A549 (cell line): ENCODE measurements around the gene RAB20. TPM values are rescaled to one million over a fixed set of nuclear protein-coding genes. Genes with fewer than 3 reads are reported as not detected.
"Not testable (repeated sequence)": the region's sequence is repeated elsewhere in the genome, so short reads cannot be mapped to it uniquely, and the experiment has no call there.

Experiments
- ATAC-seq, 2 experiments: fragments of 200-7000 bp in 1 of 2; fragments of >200 bp in 1 of 2; cut with Nextera tagmentation in 1 of 2; cut with Tn5 transposase in 1 of 2; 3 replicates each; pipeline versions ENCODE4 v1.8.0 to v1.9.1; 2018 to 2020; ENCODE audit warnings: mild to moderate bottlenecking in 1 of 2, moderate library complexity in 1 of 2
- CTCF ChIA-PET: fragments of 300-600 bp; sonication (Branson Sonifier 250); formaldehyde crosslinking; extraction: SDS; loops from one replicate; lab custom pipeline; 2021; ENCODE audit warnings: antibody characterized with exemption, inconsistent platforms; lab: Yijun Ruan, JAX
- POLR2A ChIA-PET: fragments of 350-600 bp; formaldehyde crosslinking; extraction: SDS; loops from one replicate; lab custom pipeline; 2021; ENCODE audit warnings: antibody characterized with exemption, inconsistent platforms; lab: Yijun Ruan, JAX
- DNase-seq, 2 experiments: peaks; one replicate each; pipeline versions ENCODE4 v3.0.0 to v3.0.0-alpha.2; 2011 to 2016; ENCODE audit warnings: low read depth in 1 of 2, low spot score in 1 of 2
- FAIRE-seq: peaks from 2 replicates; lab custom pipeline; 2011; peaks lifted over from hg19 to GRCh38; lab: Jason Lieb, UNC
- H3K27ac ChIP-seq, 2 experiments: fragments of >200 bp; sonication (Bioruptor Twin); formaldehyde crosslinking; 3 replicates each; pipeline ENCODE4 v1.5.1; 2016 to 2017
- H3K4me1 ChIP-seq: fragments of >200 bp; sonication (Bioruptor Twin); formaldehyde crosslinking; 3 replicates; pipeline ENCODE4 v1.6.1; 2016
- H3K4me2 ChIP-seq: fragments of >200 bp; sonication (Bioruptor Twin); formaldehyde crosslinking; 3 replicates; pipeline ENCODE4 v1.6.1; 2016
- H3K4me3 ChIP-seq: fragments of >200 bp; sonication (Bioruptor Twin); formaldehyde crosslinking; 3 replicates; pipeline ENCODE4 v1.5.1; 2016
- H3K9me3 ChIP-seq: fragments of >200 bp; sonication (Bioruptor Twin); formaldehyde crosslinking; 3 replicates; pipeline ENCODE4 v1.6.1; 2016
- CBX8 ChIP-seq: fragments of 200-600 bp; sonication (generic); IDR thresholded peaks from 2 replicates; pipeline ENCODE4 v1.6.1; 2016
- CEBPB ChIP-seq, 2 experiments: fragments of >200 bp in 1 of 2; sonication (Bioruptor Twin) in 1 of 2; formaldehyde crosslinking in 1 of 2; IDR thresholded peaks; 2 replicates each; pipeline ENCODE4 v1.6.1; 2012 to 2016
- EHMT2 ChIP-seq: fragments of 200-600 bp; sonication (generic); IDR thresholded peaks from 2 replicates; pipeline ENCODE4 v1.6.1; 2016; ENCODE audit warnings: antibody characterized with exemption, low read depth, mild to moderate bottlenecking, moderate library complexity
- EP300 ChIP-seq, 2 experiments: fragments of >200 bp; sonication (Bioruptor Twin); formaldehyde crosslinking; IDR thresholded peaks; 2 replicates in 1 of 2; 3 replicates in 1 of 2; pipeline ENCODE4 v1.6.1; 2016 to 2017
- FOSB ChIP-seq: fragments of 250-450 bp; sonication (Bioruptor Pico); IDR thresholded peaks from 2 replicates; pipeline ENCODE4 v1.5.0; 2020; ENCODE audit warnings: mild to moderate bottlenecking, moderate library complexity
- FOXS1 ChIP-seq: fragments of 250-450 bp; sonication (Bioruptor Pico); IDR thresholded peaks from 2 replicates; pipeline ENCODE4 v1.5.0; 2020; ENCODE audit warnings: mild to moderate bottlenecking, moderate library complexity
- HDAC2 ChIP-seq: fragments of 200-600 bp; sonication (generic); IDR thresholded peaks from 2 replicates; pipeline ENCODE4 v1.6.1; 2016
- JUN ChIP-seq, 2 experiments: fragments of >200 bp; sonication (Bioruptor Twin); formaldehyde crosslinking; IDR thresholded peaks; 2 replicates in 1 of 2; 3 replicates in 1 of 2; pipeline ENCODE4 v1.6.1; 2016 to 2017
- KDM1A ChIP-seq: fragments of 200-600 bp; sonication (generic); IDR thresholded peaks from 2 replicates; pipeline ENCODE4 v1.6.1; 2016; ENCODE audit warnings: low read depth, mild to moderate bottlenecking
- MAZ ChIP-seq: fragments of 150-350 bp; IDR thresholded peaks from 2 replicates; pipeline ENCODE4 v1.6.1; 2014; ENCODE audit warnings: antibody characterized with exemption, low read depth, low read length, borderline replicate concordance
- MYC ChIP-seq: IDR thresholded peaks from 2 replicates; pipeline ENCODE4 v1.6.1; 2012; ENCODE audit warnings: mild to moderate bottlenecking, inconsistent platforms, low read length, improper control_type of control experiment, borderline replicate concordance
- PHF8 ChIP-seq: fragments of 200-600 bp; sonication (generic); IDR thresholded peaks from 2 replicates; pipeline ENCODE4 v1.6.1; 2016; ENCODE audit warnings: low read depth, mild to moderate bottlenecking, antibody characterized with exemption, moderate library complexity, borderline replicate concordance
- RCOR1 ChIP-seq: fragments of 150-350 bp; IDR thresholded peaks from 2 replicates; pipeline ENCODE4 v1.6.1; 2014; ENCODE audit warnings: antibody characterized with exemption, low read length, low read depth
- RNF2 ChIP-seq: fragments of 200-600 bp; sonication (generic); IDR thresholded peaks from 2 replicates; pipeline ENCODE4 v1.6.1; 2016; ENCODE audit warnings: low read depth, mild to moderate bottlenecking, antibody characterized with exemption, moderate library complexity, borderline replicate concordance
- SMC3 ChIP-seq: fragments of >200 bp; sonication (Bioruptor Twin); formaldehyde crosslinking; IDR thresholded peaks from 3 replicates; pipeline ENCODE4 v1.6.1; 2018; ENCODE audit warnings: inconsistent platforms
- TP53 ChIP-seq: fragments of 250-450 bp; sonication (Bioruptor Pico); IDR thresholded peaks from 2 replicates; pipeline ENCODE4 v1.5.0; 2021; ENCODE audit warnings: mild to moderate bottlenecking, moderate library complexity
- WGBS: methylation state at CpG from one replicate; pipeline ENCODE4 v1.1.6; 2017; ENCODE audit errors: missing lambda C conversion rate; 5-methylcytosine and 5-hydroxymethylcytosine counted together
- polyA minus RNA-seq: library from RNA; depleted of rRNA, polyadenylated mRNA; stranded (reverse); fragments of >200 nt; gene quantifications from 2 replicates; pipeline ENCODE4 v1.2.3, GENCODE V29; 2011; rRNA and poly(A)+ RNA removed
- polyA plus RNA-seq, 4 experiments: library from polyadenylated mRNA; depleted of rRNA in 3 of 4; stranded (reverse); fragments of >200 nt; fragmentation: RNase III in 1 of 4; extraction: RNeasy Plus Mini Kit Qiagen cat#74134 plus additional on column Dnase treatment in 1 of 4; gene quantifications; 2 replicates in 3 of 4; 3 replicates in 1 of 4; pipeline ENCODE4 v1.2.3, GENCODE V29; 2011 to 2017
- TF ChIP-seq, protein P1 (sequence below): IDR thresholded peaks from 2 replicates; pipeline ENCODE4 v1.6.1; 2012; ENCODE audit warnings: low read depth, borderline replicate concordance
- TF ChIP-seq, protein P2 (sequence below): IDR thresholded peaks from 2 replicates; pipeline ENCODE4 v1.6.1; 2012
- TF ChIP-seq, protein P3 (sequence below): fragments of 250-450 bp; sonication (Bioruptor Pico); IDR thresholded peaks from 2 replicates; pipeline ENCODE4 v1.5.0; 2021; ENCODE audit warnings: mild to moderate bottlenecking, moderate library complexity, borderline replicate concordance

RAB20 gene, protein sequence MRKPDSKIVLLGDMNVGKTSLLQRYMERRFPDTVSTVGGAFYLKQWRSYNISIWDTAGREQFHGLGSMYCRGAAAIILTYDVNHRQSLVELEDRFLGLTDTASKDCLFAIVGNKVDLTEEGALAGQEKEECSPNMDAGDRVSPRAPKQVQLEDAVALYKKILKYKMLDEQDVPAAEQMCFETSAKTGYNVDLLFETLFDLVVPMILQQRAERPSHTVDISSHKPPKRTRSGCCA
- polyA plus RNA-seq (2011; rRNA removed) = 1.0 and 1.1 TPM in 2 replicates
- 0.71 and 0.88 TPM in 2 replicates for polyA plus RNA-seq (2012; cell fraction: cytosol; rRNA removed)
- polyA plus RNA-seq (2012; cell fraction: nucleus; rRNA removed) = 0.38 and 0.78 TPM in 2 replicates
- 1.2 to 1.7 TPM (median 1.5 TPM) in 3 replicates for polyA plus RNA-seq (2017; fragmentation: RNase III; extraction: RNeasy Plus Mini Kit Qiagen cat#74134 plus additional on column Dnase treatment)
- 0.41 and 0.88 TPM in 2 replicates for polyA minus RNA-seq

DNA sequence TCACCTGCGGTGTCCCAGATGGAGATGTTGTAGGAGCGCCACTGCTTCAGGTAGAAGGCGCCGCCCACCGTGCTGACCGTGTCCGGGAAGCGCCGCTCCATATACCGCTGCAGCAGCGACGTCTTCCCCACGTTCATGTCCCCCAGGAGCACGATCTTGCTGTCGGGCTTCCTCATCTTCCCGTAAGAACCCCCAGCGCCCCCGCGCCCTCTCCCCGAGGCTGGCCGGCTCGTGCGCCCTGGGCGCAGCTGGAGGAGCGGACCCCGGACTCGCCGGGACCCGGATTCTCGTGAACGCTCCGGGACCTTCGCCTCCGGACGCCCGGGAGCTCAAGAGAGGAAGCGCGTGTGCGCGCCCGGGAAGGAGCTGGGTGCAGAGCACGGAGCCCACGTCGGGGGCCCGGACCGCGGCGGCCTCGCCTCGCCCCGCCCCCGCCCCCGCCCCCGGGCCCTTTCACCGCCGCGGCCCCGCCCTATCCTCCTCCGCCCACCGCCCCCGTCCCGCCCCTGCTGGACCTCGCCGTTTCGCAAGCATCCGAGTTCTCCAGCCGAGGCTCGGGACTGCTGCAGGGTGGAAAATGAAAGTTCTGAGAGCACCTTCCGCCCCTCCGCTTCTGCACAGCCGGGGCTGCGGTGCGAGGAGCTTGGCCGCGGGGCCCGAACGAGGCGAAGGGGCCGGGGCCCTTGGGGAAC, at the start of gene RAB20:
RAB20 (minus strand) TSS at position 379 of the 692 bp plus-strand sequence; CDS start at position 176, 203 bp downstream.
- DNase-seq (peak; percentile 45 to 50), FAIRE-seq (no peak), ATAC-seq (peak; percentile 77 to 81)
- ChIA-PET CTCF (interaction anchor here (0.5 to 1.2 kb wide), 4 partner anchors 9 to 105 kb away, joined by 3 to 5 read pairs (median 3); no protein-coding TSS in a partner anchor), POLR2A (interaction anchor here (0.6 to 1.2 kb wide), 4 partner anchors 52 to 154 kb away, joined by 3 to 5 read pairs (median 4); no protein-coding TSS in a partner anchor)
- TF ChIP-seq CEBPB (IDR thresholded peaks at IDR 0.05) (peak; percentile 39 to 73; a peak in 3 of 4 replicates), HDAC2 (0 out of 2 replicates have a peak, but pooled peaks have one; percentile 78), MYC (no peak), FOXS1 (CRISPR knock-in tag) (no peak)
- TF ChIP-seq, protein P1, sequence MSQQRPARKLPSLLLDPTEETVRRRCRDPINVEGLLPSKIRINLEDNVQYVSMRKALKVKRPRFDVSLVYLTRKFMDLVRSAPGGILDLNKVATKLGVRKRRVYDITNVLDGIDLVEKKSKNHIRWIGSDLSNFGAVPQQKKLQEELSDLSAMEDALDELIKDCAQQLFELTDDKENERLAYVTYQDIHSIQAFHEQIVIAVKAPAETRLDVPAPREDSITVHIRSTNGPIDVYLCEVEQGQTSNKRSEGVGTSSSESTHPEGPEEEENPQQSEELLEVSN = 0 out of 2 replicates have a peak, but pooled peaks have one; percentile 27
- TF ChIP-seq, protein P2, sequence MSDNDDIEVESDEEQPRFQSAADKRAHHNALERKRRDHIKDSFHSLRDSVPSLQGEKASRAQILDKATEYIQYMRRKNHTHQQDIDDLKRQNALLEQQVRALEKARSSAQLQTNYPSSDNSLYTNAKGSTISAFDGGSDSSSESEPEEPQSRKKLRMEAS = peak; percentile 30; the same call in 1 of the 2 replicates
- WGBS = 3% methylated on average over 22 of the region's 79 CpGs
- Histone ChIP-seq H3K4me3 (peak within 1 kb of the TSS; percentile 71), H3K27ac (peak within 1 kb of the TSS; percentile 66 to 81), H3K9me3 (no peaks in the 10 kb centered on the region), H3K4me2 (peak within 1 kb of the TSS; percentile 73), H3K4me1 (no peaks in the 10 kb centered on the region)

DNA sequence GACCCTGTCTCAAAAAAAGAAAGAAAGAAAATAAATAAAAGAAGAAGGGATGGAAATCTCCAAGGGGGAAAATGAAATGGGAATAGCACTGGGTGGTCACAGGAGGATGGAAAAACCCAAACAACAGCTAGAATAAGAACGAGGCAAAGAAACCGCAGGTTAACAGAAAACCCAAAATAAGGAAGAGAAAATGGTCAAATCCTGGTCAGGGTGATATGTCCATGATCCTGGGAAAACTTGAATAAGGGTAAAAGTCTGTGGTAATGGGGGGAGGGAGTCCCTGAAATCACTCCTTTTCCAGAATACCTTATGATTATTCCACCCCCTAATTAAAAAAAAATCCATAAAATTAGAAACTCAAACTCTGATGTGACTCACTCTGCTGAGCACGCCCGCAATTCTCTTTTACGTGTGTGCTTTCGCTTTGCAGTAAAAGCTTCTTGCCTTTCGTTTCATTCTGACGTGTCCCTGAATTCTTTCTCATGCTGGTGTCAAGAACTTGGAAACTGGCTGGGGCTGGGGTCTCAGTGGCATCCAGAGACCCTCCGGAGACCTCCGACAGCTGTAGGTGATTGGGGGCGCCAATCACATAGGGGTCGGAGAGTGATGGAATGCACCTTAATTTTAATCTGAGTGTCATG, 49.6 kb upstream of the RAB20 start:
- CTCF ChIA-PET = interaction anchor here (0.5 kb wide), 1 partner anchor 179 kb away, joined by 3 read pairs; no protein-coding TSS in a partner anchor
- 66% methylated on average over 12 of the region's 12 CpGs for WGBS
- Histone ChIP-seq H3K9me3 (peaks cover 5% of the 10 kb centered on the region; the same call in 1 of the 3 replicates), H3K4me3 (no peak overlapping the region), H3K4me1 (peaks cover 5% of the 10 kb centered on the region; the same call in 2 of the 3 replicates), H3K27ac (no peak overlapping the region), H3K4me2 (no peak overlapping the region)
- no peak for ATAC-seq
- no peak for DNase-seq
- no peak for FAIRE-seq
- POLR2A ChIA-PET = no interaction called here
- no peak for TF ChIP-seq TP53 (CRISPR knock-in tag)
- TF ChIP-seq CBX8 = no peak
- TF ChIP-seq RNF2 = no peak
- TF ChIP-seq RCOR1 = no peak

DNA sequence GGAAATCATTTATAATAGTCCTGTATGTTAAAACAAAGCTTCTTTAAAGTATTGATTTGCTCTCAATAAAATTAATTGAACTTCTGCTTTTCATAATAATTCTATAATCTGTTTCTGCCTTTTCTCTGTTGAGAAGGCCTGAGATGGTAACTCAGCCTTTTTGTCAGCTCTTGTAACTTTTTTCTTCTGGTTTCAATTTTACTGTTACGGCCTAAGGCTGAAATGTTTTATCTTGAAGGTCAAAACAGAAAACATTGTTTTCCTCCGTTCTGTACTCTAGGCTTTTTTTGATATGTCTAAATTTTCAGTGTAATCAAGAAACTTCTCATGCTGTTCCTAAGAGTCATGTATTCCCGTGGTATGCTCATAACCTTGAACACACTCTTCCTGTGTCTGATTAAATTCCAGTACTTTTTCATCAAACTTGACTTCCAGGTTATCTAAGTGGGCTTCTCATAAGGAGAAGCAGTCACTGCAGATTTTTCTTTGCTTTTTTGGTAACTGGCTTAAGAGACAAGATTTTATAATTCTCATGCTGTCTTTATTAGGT, 46.2 kb upstream of the RAB20 start:
- POLR2A ChIA-PET = no interaction called here
- ATAC-seq = no peak

DNA sequence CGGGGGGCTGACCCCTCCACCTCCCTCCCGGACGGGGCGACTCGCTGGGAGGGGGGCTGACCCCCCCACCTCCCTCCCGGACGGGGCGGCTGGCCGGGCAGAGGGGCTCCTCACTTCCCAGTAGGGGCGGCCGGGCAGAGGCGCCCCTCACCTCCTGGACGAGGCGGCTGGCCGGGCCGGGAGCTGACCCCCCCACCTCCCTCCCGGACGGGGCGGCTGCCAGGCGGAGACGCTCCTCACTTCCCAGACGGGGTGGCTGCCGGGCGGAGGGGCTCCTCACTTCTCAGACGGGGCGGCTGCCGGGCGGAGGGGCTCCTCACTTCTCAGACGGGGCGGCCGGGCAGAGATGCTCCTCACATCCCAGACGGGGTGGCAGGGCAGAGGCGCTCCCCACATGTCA, 44.8 kb upstream of the RAB20 start:
- whole genome bisulfite sequencing = no CpG with 5 or more reads among the region's 33 CpGs
- H3K4me2 ChIP-seq, POLR2A ChIA-PET, DNase-seq, H3K9me3 ChIP-seq, ATAC-seq, CTCF ChIA-PET, H3K27ac ChIP-seq, FAIRE-seq, H3K4me3 ChIP-seq, H3K4me1 ChIP-seq: not testable (repeated sequence)

More for the DNA sequence above, 46.2 kb upstream of the RAB20 start:
- TF ChIP-seq, protein P3, sequence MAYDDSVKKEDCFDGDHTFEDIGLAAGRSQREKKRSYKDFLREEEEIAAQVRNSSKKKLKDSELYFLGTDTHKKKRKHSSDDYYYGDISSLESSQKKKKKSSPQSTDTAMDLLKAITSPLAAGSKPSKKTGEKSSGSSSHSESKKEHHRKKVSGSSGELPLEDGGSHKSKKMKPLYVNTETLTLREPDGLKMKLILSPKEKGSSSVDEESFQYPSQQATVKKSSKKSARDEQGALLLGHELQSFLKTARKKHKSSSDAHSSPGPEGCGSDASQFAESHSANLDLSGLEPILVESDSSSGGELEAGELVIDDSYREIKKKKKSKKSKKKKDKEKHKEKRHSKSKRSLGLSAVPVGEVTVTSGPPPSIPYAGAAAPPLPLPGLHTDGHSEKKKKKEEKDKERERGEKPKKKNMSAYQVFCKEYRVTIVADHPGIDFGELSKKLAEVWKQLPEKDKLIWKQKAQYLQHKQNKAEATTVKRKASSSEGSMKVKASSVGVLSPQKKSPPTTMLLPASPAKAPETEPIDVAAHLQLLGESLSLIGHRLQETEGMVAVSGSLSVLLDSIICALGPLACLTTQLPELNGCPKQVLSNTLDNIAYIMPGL (CRISPR knock-in tag) = no peak
- TF ChIP-seq EHMT2 (no peak), MAZ (no peak), CEBPB (IDR thresholded peaks at IDR 0.05) (no peak), EP300 (IDR thresholded peaks at IDR 0.05) (no peak), JUN (IDR thresholded peaks at IDR 0.05) (no peak), SMC3 (no peak), RCOR1 (no peak), PHF8 (no peak), KDM1A (no peak), FOSB (no peak), FOXS1 (CRISPR knock-in tag) (no peak), RNF2 (no peak)
- TF ChIP-seq, protein P2 = no peak
- TF ChIP-seq, protein P1 = no peak
- CTCF ChIA-PET = no interaction called here
- Histone ChIP-seq H3K4me1 (no peaks in the 10 kb centered on the region), H3K4me3 (no peak overlapping the region), H3K9me3 (no peaks in the 10 kb centered on the region), H3K4me2 (no peak overlapping the region), H3K27ac (no peak overlapping the region)
- DNase-seq (no peak), FAIRE-seq (no peak)
- 78% methylated on average over 3 of the region's 3 CpGs for WGBS
